Anterior cingulate cortex (tissue), 58 donors: ENCODE data around the gene OCLN.
A peak's percentile ranks its signal among the peaks of the same experiment; 100 is the strongest.
"Not testable (repeated sequence)": the region's sequence is repeated elsewhere in the genome, so short reads cannot be mapped to it uniquely, and the experiment has no call there.

Experiments used
- DNase-seq, 58 donors: peaks; one replicate each; lab custom pipeline; 2025; lab: John Stamatoyannopoulos, UW

The OCLN gene

GRCh38 chr5:69492391-69492922 is at the start of gene OCLN:
Gene OCLN, plus strand, starts transcription at chr5:69492790. Its CDS starts 11,455 bp downstream, at chr5:69504245.
- DNase-seq, result peak in 18 of 58 donors; percentile 0 to 36 (median 3)

- no peak for DNase-seq
Measured at GRCh38 chr5:69444127-69444754, 48.3 kb upstream of the OCLN start.

GRCh38 chr5:69449511-69449910 is 43.1 kb upstream of the OCLN start:
- DNase-seq, result no peak

- no peak for DNase-seq
Measured at GRCh38 chr5:69450116-69450515, 42.5 kb upstream of the OCLN start.

GRCh38 chr5:69450527-69450926 is 42.1 kb upstream of the OCLN start:
- not testable (repeated sequence) for DNase-seq

GRCh38 chr5:69451941-69452647 is 40.5 kb upstream of the OCLN start:
- no peak for DNase-seq

- DNase-seq, result not testable (repeated sequence)
Measured at GRCh38 chr5:69453487-69453886, 39.1 kb upstream of the OCLN start.

GRCh38 chr5:69454460-69455249 is 37.9 kb upstream of the OCLN start:
- no peak for DNase-seq

- not testable (repeated sequence) for DNase-seq
Measured at GRCh38 chr5:69455428-69455988, 37.1 kb upstream of the OCLN start.

GRCh38 chr5:69462170-69462569 is 30.4 kb upstream of the OCLN start:
- DNase-seq, result no peak

GRCh38 chr5:69466375-69466774 is 26.2 kb upstream of the OCLN start:
- DNase-seq, result not testable (repeated sequence)

GRCh38 chr5:69467442-69468225 is 25.0 kb upstream of the OCLN start:
- no peak for DNase-seq

- no peak for DNase-seq
Measured at GRCh38 chr5:69468631-69469030, 24.0 kb upstream of the OCLN start.

GRCh38 chr5:69471516-69471915 is 21.1 kb upstream of the OCLN start:
- DNase-seq, result not testable (repeated sequence)

- DNase-seq, result not testable (repeated sequence)
Measured at GRCh38 chr5:69472535-69473143, 20.0 kb upstream of the OCLN start.

GRCh38 chr5:69477170-69477569 is 15.4 kb upstream of the OCLN start:
- no peak for DNase-seq

GRCh38 chr5:69478296-69478695 is 14.3 kb upstream of the OCLN start:
- not testable (repeated sequence) for DNase-seq

GRCh38 chr5:69484891-69485290 is 7.7 kb upstream of the OCLN start:
- no peak for DNase-seq

- DNase-seq, result no peak
Measured at GRCh38 chr5:69485471-69485870, 7.1 kb upstream of the OCLN start.
